Stimulated activated CD4-positive, alpha-beta T cell treated with anti-CD3 and anti-CD28 coated beads, Interleukin-12 subunit alpha, Interleukin-12 subunit beta, amount 100 ng/mL, for 24 hours (primary cell): ENCODE measurements around the gene RNF187.
"Not testable (repeated sequence)": the region's sequence is repeated elsewhere in the genome, so short reads cannot be mapped to it uniquely, and the experiment has no call there.

Source experiments
- DNase-seq, 2 experiments: peaks; one replicate each; pipeline ENCODE4 v3.0.0-alpha.2; 2020; ENCODE audit warnings: low read depth in 2 of 2

Gene RNF187

DNA sequence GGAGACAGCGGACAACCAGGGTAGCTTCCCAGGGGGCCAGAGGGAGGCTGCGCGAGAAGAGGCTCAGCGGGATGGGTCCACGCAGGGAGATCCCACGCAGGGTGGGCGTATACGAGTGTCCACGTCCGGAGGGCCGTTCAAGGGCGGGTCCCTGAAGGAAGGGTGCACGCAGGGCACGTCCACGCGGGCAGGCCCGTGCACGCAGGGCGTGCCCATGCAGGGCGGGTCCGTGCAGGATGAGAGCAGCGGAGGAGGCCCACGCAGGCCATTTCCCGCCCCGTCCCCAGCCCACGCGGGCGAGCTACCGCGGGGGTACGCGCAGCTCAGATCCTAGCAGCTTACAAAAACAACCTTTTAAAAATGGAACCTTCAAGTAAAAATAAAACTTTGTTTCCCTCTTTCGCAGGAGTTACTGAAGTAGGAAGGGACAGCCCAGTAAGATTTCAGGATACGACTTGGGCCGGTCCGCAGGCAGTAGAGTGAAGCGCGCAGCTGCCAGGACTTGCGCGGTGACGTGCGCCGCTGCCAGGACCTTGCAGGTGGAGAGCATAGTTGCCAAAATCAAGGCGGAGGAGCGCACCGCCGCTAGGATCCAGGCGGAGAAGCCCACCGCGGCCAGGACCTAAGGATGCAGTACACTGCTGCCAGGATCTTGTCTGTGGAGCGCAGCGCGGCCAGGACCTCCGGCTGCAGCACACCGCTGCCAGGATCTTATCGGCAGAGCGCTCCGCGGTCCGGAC lies 416 bp upstream of the RNF187 start:
- peak; percentile 66 to 81 for DNase-seq

DNA sequence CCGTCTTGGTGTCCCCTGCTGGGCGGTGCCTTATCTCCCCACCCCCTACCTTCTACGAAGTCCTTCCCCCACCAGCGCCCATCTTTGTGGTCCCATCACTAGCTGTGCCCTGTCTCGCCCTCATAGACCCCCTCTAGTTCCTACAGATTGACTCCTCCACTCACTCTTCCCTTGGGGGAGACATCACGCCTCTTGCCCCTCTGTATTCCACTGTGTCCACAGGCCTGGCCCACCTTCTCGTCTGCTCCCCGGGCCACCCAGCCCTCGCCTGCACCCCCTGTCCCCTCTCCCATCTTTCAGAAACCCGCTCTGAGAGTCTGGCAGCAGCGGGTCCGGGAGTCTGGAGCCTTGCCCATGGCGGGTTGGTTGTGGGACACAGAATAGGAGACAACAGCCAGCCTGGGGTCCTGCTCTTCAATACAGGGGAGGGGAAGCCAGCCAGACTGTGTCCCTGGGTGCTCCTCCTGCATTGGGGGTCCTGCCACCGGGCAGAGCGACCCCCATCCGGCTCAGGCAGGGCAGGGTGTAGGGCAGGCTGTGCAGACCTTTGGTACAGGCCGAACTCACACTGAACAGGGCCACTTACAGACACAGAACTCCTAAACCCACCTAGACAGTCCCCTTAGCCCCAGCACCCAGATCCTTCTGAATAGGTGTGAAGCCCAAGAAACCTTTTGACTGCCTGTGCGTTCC lies 1.1 kb downstream of the RNF187 start:
- no peak for DNase-seq

DNA sequence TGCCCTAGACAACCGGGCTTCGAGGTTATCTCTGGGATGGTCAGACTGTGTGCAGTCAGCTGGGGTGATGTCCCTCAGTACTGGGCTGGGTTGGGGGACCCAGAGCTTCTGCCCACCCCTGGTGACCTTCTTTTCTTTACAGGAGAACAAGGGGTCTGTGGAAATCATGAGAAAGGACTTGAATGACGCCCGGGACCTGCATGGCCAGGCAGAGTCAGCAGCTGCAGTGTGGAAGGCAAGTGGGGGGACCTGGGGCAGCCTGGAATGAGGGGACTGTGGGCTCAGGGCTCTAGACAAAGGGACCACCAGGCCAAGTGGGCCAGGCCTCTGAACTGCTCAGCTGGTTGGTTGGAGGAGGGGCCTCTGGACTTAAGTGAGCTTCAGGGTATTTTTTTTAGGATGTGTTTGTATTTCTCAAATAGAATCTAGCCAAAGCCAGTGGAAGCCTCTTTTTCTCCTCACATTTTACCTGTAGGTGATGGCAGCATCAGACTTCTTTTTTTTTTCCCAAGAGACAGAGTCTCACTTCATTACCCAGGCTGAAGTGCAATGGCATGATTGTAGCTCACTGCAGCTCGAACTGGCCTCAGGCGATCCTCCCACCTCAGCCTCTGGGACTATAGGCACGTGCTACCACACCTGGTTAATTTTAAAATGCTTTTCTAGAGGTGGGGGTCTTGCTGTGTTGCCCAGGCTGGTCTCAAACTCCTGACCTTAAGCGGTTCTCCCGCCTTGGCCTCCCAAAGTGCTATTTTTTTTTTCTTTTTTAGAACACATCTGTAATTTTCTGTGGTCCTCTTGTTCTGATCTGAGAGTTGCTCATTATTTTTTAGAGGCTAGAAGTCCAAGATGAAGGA lies 1.9 kb downstream of the RNF187 start:
- DNase-seq, result no peak

- no peak for DNase-seq
Measured at GRCh38 chr1:228490120-228491078, 3.2 kb downstream of the RNF187 start.

- no peak for DNase-seq
Measured at GRCh38 chr1:228493141-228494043, 6.2 kb downstream of the RNF187 start.

GRCh38 chr1:228494044-228494353 lies 6.8 kb downstream of the RNF187 start:
- DNase-seq, result no peak

DNA sequence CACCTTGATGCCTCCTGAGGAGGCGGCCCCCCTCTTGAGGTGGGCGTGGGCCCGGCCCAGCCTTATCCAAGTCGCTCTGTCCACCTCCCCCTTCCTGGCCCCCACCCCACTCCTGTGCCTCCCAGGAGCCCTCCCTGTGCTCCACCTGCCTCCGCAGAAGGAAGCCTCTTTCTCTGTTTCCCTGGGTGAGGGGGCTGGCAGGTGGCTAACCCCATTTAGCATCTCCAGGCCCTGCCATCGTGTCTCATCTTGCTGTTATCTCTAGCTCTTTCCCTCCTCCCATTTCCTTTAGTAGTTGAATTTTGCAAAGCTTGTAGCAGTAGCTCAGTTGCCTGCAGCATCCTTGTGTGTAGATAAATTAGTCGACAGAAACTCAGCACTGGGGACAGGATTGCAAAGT lies 7.2 kb downstream of the RNF187 start:
- DNase-seq, result no peak

- DNase-seq, result no peak
Measured at GRCh38 chr1:228494970-228495853, 8.0 kb downstream of the RNF187 start.

- no peak for DNase-seq
Measured at GRCh38 chr1:228496084-228496483, 8.9 kb downstream of the RNF187 start.

GRCh38 chr1:228496494-228496893 lies 9.3 kb downstream of the RNF187 start:
- DNase-seq, result no peak

DNA sequence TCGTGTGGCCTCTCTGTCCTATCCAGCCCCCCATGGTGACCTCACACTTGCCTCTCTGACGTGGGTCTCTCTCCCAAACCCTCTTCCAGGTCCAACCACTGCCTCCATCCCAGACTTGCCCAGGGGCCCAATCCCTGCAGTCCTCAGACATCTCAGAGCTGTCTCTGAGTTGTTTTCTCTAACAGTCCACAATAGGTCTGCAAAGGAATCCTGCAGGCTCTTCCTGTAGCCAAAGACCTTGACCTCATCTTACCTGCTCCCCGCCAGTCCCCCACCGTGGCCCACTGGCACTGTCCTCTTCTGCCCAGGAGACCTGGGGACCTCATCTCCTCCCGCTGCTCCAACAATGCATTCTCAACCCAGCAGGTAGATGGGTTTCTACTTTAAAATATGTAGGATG lies 10.0 kb downstream of the RNF187 start:
- no peak for DNase-seq

DNA sequence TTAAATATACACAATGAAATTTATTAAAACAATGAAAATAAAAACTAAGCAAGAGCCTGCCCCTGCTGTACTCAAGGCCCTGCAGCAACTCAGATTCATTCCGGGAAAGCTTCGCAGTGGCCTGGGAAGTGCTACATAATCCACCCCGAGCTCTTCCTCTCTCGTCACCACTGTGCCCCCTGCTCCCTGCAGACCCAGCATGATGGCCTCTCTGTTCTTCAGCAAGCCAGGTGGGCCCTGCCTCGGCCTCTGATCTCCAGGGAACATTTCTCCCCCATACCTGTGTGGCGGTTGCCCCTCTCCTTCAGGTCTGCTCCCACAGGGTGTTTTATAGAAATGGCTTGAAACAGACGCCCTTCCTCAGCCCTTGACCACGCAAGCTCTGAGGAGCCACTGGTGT lies 10.6 kb downstream of the RNF187 start:
- no peak for DNase-seq

- no peak for DNase-seq
Measured at GRCh38 chr1:228500143-228500734, 13.1 kb downstream of the RNF187 start.

DNA sequence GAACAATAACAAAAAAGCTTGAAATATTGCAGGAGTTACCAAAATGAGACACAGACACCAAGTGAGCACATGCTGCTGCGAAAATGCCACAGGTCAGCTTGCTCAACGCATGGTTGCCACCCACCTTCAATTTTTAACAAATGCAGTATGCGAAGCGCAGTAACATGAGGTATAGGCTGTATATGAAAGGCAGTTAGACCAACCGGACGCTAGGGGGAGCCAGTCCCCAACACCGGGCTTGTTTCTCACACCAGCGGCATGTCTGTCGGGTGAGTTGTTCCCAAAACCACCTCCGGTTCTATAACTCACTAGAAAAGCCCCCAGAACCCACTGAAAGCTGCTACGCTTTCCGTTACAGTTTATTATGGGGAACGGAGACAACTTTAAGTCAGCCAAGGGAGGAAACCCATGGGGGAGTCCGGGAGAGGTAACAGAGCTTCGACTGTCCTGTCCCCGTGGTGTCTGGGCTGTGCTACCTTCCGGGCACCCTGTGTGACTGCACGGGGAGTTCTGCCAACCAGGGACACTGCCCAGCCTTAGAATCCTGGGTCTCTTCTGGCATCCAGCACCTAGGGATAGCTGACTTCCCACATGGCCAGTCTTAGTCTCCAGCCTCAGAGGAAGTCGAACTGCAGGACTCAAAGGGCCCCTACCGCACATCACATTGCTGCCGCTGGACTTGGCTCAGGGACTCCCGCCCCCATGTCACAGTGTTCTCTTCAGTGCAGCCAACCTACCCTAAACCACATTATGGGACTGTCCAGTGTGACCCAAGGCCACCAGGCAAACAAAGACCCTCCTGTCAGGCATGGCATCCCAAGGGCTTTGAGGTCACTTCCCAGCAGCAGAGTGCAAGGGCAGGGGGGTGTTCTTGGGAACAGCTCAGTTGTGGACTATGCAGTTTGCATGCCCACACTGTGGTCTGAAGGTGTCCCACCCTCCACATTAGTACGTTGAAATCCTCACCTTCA lies 14.0 kb downstream of the RNF187 start:
- peak; percentile 77 to 85 for DNase-seq

DNA sequence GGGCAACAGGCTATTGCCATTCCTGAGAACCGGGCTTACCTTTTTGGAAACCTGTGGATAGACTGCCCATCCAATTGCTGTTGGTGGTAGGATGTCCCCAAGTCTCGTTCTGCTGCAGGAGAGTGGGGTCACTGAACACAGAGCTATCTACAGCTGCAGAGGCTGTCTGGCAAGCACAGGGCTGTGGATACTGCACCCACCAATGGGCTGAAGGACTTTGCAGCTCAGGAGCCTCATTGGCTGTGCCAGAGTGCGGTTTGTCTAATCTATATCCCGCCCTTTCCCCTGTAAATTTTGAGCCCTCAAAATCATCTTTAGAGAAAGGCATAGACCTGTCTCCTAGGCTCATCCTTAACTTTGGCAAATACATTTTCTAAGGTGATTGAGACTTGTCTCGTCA lies 15.3 kb downstream of the RNF187 start:
- no peak for DNase-seq

- DNase-seq, result not testable (repeated sequence)
Measured at GRCh38 chr1:228505944-228506343, 18.8 kb downstream of the RNF187 start.

DNA sequence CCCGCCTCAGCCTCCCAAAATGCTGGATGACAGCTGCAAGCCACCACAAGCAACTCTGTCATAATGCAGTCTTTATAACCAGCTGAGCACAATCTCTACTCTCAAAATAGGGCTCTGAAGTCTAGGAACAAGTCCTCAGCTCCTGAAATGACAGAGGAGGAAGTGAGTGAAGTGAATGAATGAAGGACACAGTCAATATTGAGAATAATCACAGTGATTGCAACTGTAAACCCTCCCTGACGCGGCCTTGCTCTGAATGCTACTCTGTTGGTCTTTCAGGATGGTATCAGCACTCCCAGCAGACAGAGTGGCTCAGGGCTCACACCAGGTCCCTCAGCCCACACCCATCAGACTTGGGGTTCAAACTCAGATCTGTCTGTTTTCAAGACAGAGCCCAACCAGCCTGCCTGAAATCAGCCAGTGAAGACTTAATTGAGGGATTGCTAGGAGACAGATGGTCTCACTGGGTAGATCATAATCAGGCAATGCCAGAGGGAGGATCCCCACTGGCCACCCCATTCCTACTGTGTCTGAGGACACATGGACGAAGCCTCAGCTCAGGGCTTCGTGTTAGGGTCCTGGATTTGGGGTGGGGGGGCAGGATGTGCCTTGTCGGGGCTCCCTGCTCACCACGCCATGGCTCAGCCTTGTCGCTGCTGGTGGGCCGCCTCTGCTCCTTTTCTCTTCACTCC lies 20.9 kb downstream of the RNF187 start:
- DNase-seq, result no peak
